Liver (tissue), 9 donors: Measurements from ENCODE around the gene CDK13. TPM values are rescaled to one million over a fixed set of nuclear protein-coding genes. Genes with fewer than 3 reads are reported as not detected.

Experiments
- DNase-seq: peaks from one replicate; pipeline ENCODE4 v3.0.0-alpha.2; 2017; ENCODE audit warnings: low spot score
- H3K27ac ChIP-seq, 2 donors: one replicate each; pipeline ENCODE4 v1.7.0; 2013; ENCODE audit warnings: inconsistent platforms in 2 of 2, low read length in 2 of 2, control low read depth in 1 of 2, low read depth in 1 of 2, mild to moderate bottlenecking in 1 of 2
- H3K27me3 ChIP-seq, 4 donors: one replicate each; pipeline versions ENCODE4 v1.6.1 to v1.7.0; 2013; ENCODE audit warnings: low read length in 3 of 4, inconsistent platforms in 1 of 4, mild to moderate bottlenecking in 1 of 4, moderate library complexity in 1 of 4; ENCODE audit not compliant: control insufficient read depth in 4 of 4, insufficient read depth in 4 of 4
- H3K36me3 ChIP-seq, 4 donors: one replicate each; pipeline versions ENCODE4 v1.6.1 to v1.7.0; 2013; ENCODE audit warnings: low read length in 3 of 4, mild to moderate bottlenecking in 3 of 4, low read depth in 1 of 4, moderate library complexity in 1 of 4; ENCODE audit not compliant: control insufficient read depth in 4 of 4, insufficient read depth in 3 of 4
- H3K4me1 ChIP-seq, 4 donors: one replicate each; pipeline versions ENCODE4 v1.6.1 to v1.7.0; 2013; ENCODE audit warnings: low read length in 3 of 4, mild to moderate bottlenecking in 3 of 4, moderate library complexity in 1 of 4; ENCODE audit not compliant: control insufficient read depth in 4 of 4, insufficient read depth in 4 of 4
- H3K4me3 ChIP-seq, 3 donors: one replicate each; pipeline versions ENCODE4 v1.6.1 to v1.7.0; 2013; ENCODE audit warnings: low read length in 3 of 3, control low read depth in 1 of 3, low read depth in 1 of 3, mild to moderate bottlenecking in 1 of 3
- H3K9ac ChIP-seq, 2 donors: one replicate each; pipeline ENCODE4 v1.7.0; 2013; ENCODE audit warnings: low read length in 2 of 2, mild to moderate bottlenecking in 2 of 2, moderate library complexity in 2 of 2, control low read depth in 1 of 2, low read depth in 1 of 2
- H3K9me3 ChIP-seq, 4 donors: one replicate each; pipeline versions ENCODE4 v1.6.1 to v1.7.0; 2013; ENCODE audit warnings: low read length in 3 of 4; ENCODE audit not compliant: control insufficient read depth in 4 of 4
- CTCF ChIP-seq: fragments of 150-350 bp; IDR thresholded peaks from 2 replicates; pipeline ENCODE4 v1.5.1; 2017; ENCODE audit warnings: improper control_type of control experiment, low read depth, low read length; ENCODE audit not compliant: missing input control
- EGR1 ChIP-seq, 2 donors: IDR thresholded peaks; 2 replicates each; pipeline ENCODE4 v1.6.1; 2016 to 2018; ENCODE audit warnings: antibody characterized with exemption in 2 of 2, low read depth in 2 of 2
- FOXA1 ChIP-seq: IDR thresholded peaks from 2 replicates; pipeline ENCODE4 v1.6.1; 2016; ENCODE audit warnings: antibody characterized with exemption
- FOXA2 ChIP-seq: IDR thresholded peaks from 2 replicates; pipeline ENCODE4 v1.6.1; 2016; ENCODE audit warnings: antibody characterized with exemption
- GABPA ChIP-seq, 2 donors: IDR thresholded peaks in 1 of 2; conservative IDR thresholded peaks in 1 of 2; 2 replicates each; pipeline ENCODE4 v1.6.1; 2016; ENCODE audit warnings: antibody characterized with exemption in 2 of 2, mild to moderate bottlenecking in 1 of 2, moderate library complexity in 1 of 2
- HNF4A ChIP-seq, 2 donors: conservative IDR thresholded peaks; 2 replicates each; pipeline ENCODE4 v1.6.1; 2016; ENCODE audit warnings: antibody characterized with exemption in 2 of 2, mild to moderate bottlenecking in 2 of 2
- HNF4G ChIP-seq: IDR thresholded peaks from 2 replicates; pipeline ENCODE4 v1.6.1; 2016; ENCODE audit warnings: antibody characterized with exemption
- JUND ChIP-seq, 2 donors: IDR thresholded peaks; 2 replicates each; pipeline ENCODE4 v1.6.1; 2016; ENCODE audit warnings: antibody characterized with exemption in 2 of 2
- MAX ChIP-seq: IDR thresholded peaks from 2 replicates; pipeline ENCODE4 v1.6.1; 2016; ENCODE audit warnings: antibody characterized with exemption
- NR2F2 ChIP-seq: IDR thresholded peaks from 2 replicates; pipeline ENCODE4 v1.6.1; 2016; ENCODE audit warnings: antibody characterized with exemption
- RAD21 ChIP-seq, 2 donors: IDR thresholded peaks; 2 replicates each; pipeline ENCODE4 v1.6.1; 2016; ENCODE audit warnings: antibody characterized with exemption in 2 of 2, mild to moderate bottlenecking in 2 of 2
- REST ChIP-seq: IDR thresholded peaks from 2 replicates; pipeline ENCODE4 v1.6.1; 2016; ENCODE audit warnings: antibody characterized with exemption, mild to moderate bottlenecking
- RXRA ChIP-seq, 2 donors: IDR thresholded peaks; 2 replicates each; pipeline ENCODE4 v1.6.1; 2017 to 2018; ENCODE audit warnings: antibody characterized with exemption in 2 of 2, mild to moderate bottlenecking in 1 of 2
- SP1 ChIP-seq: IDR thresholded peaks from 2 replicates; pipeline ENCODE4 v1.6.1; 2018; ENCODE audit warnings: antibody characterized with exemption, mild to moderate bottlenecking
- TAF1 ChIP-seq: conservative IDR thresholded peaks from 2 replicates; pipeline ENCODE4 v1.6.1; 2016; ENCODE audit warnings: antibody characterized with exemption, mild to moderate bottlenecking
- YY1 ChIP-seq: IDR thresholded peaks from 2 replicates; pipeline ENCODE4 v1.6.1; 2016; ENCODE audit warnings: antibody characterized with exemption, mild to moderate bottlenecking
- ZBTB33 ChIP-seq: IDR thresholded peaks from 2 replicates; pipeline ENCODE4 v1.6.1; 2016; ENCODE audit warnings: antibody characterized with exemption
- WGBS: extraction: QIAGEN DNeasy Blood & Tissue Kit; methylation state at CpG from one replicate; pipeline ENCODE4 v1.1.7; 2013; 5-methylcytosine and 5-hydroxymethylcytosine counted together
- polyA plus RNA-seq, 2 donors: library from polyadenylated mRNA; stranded (reverse) in 1 of 2; unstranded in 1 of 2; fragments of 200-250 nt in 1 of 2; fragments of >200 nt in 1 of 2; fragmentation: Nextera tagmentation in 1 of 2; extraction: Ambion mirVana in 1 of 2; gene quantifications; one replicate each; pipeline versions ENCODE4 v1.2.1 to v1.2.3, GENCODE V29; 2013 to 2015
- total RNA-seq, 2 donors: library from RNA; depleted of rRNA; stranded (reverse); fragments of >200 nt; gene quantifications; one replicate each; pipeline ENCODE4 v1.2.3, GENCODE V29; 2014
- TF ChIP-seq, protein P1 (sequence below): IDR thresholded peaks from 2 replicates; pipeline ENCODE4 v1.6.1; 2016; ENCODE audit warnings: antibody characterized with exemption
- donor health status: healthy.
- donor health status: healthy.
- donor health status: healthy.
- donor health status: healthy.
- donor health status: healthy.

Gene CDK13
- total and polyA plus RNA-seq, 4 donors: 8.8 to 51.1 (median 23.2) TPM

- 90% methylated on average over 2 of the region's 2 CpGs for WGBS
- Histone ChIP-seq H3K9me3 (no peaks in the 10 kb centered on the region), H3K27ac (no peak overlapping the region), H3K27me3 (no peaks in the 10 kb centered on the region), H3K36me3 (peaks cover 0 to 4% (median 0%) of the 10 kb centered on the region in 4 donors), H3K4me1 (peaks cover 0 to 1% (median 0%) of the 10 kb centered on the region in 4 donors), H3K4me3 (no peak overlapping the region), H3K9ac (no peak overlapping the region)
- TF ChIP-seq TAF1 (no peak), FOXA1 (no peak), ZBTB33 (no peak), REST (no peak), FOXA2 (no peak), MAX (no peak), HNF4G (no peak), EGR1 (IDR thresholded peaks at IDR 0.05; ENCODE audit: low read depth in 2 of 2) (no peak), NR2F2 (no peak), YY1 (no peak), RXRA (IDR thresholded peaks at IDR 0.05) (no peak), JUND (IDR thresholded peaks at IDR 0.05) (no peak), GABPA (IDR thresholded peaks at IDR 0.05 in 1 of 2, conservative IDR thresholded peaks at IDR 0.05 in 1 of 2) (no peak), RAD21 (IDR thresholded peaks at IDR 0.05) (no peak)
- TF ChIP-seq, protein P1, sequence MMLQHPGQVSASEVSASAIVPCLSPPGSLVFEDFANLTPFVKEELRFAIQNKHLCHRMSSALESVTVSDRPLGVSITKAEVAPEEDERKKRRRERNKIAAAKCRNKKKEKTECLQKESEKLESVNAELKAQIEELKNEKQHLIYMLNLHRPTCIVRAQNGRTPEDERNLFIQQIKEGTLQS: no peak
- DNase-seq: no peak
These were observed 91.4 kb downstream of the CDK13 start for GRCh38 chr7:40041456-40041855.

DNA sequence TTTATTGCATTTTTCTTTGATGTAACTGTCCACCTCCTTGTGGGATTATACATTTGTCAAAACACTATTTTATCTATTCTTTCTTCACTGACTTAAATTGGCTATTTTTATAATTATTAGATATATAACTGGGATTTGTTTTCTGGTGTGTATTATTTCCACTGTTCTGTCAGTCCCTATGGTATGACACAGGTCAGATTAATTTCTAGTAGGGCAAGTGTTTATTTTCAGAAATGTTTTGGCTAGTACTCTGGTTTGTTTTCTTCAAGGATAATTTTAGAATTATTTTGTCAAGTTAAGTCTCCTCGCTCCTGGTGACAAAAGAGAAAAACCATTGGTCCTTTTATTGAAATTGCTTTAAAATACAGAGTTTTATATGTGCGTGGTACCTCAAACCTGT, 93.1 kb downstream of the CDK13 start:
- peaks cover 0 to 8% (median 0%) of the 10 kb centered on the region in 4 donors for H3K36me3 ChIP-seq
- no peak overlapping the region for H3K4me3 ChIP-seq
- no peaks in the 10 kb centered on the region for H3K9me3 ChIP-seq
- H3K9ac ChIP-seq: no peak overlapping the region
- 97% methylated on average over 2 of the region's 2 CpGs for WGBS
- DNase-seq: no peak
- no peak overlapping the region for H3K27ac ChIP-seq
- peaks cover 0 to 1% (median 0%) of the 10 kb centered on the region in 4 donors for H3K4me1 ChIP-seq
- no peaks in the 10 kb centered on the region for H3K27me3 ChIP-seq
- TF ChIP-seq YY1 (no peak), EGR1 (IDR thresholded peaks at IDR 0.05; ENCODE audit: low read depth in 2 of 2) (no peak), CTCF (no peak), TAF1 (no peak), FOXA1 (no peak), HNF4A (conservative IDR thresholded peaks at IDR 0.05) (no peak), HNF4G (no peak), RXRA (IDR thresholded peaks at IDR 0.05) (no peak), RAD21 (IDR thresholded peaks at IDR 0.05) (no peak), FOXA2 (no peak), JUND (IDR thresholded peaks at IDR 0.05) (no peak), REST (no peak), MAX (no peak), GABPA (IDR thresholded peaks at IDR 0.05 in 1 of 2, conservative IDR thresholded peaks at IDR 0.05 in 1 of 2) (no peak), SP1 (no peak)
- TF ChIP-seq, protein P1: no peak
